ENCODE results near the gene TMEM252.
A peak's percentile ranks its signal among the peaks of the same experiment; 100 is the strongest.

The TMEM252 gene, protein sequence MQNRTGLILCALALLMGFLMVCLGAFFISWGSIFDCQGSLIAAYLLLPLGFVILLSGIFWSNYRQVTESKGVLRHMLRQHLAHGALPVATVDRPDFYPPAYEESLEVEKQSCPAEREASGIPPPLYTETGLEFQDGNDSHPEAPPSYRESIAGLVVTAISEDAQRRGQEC

DNA sequence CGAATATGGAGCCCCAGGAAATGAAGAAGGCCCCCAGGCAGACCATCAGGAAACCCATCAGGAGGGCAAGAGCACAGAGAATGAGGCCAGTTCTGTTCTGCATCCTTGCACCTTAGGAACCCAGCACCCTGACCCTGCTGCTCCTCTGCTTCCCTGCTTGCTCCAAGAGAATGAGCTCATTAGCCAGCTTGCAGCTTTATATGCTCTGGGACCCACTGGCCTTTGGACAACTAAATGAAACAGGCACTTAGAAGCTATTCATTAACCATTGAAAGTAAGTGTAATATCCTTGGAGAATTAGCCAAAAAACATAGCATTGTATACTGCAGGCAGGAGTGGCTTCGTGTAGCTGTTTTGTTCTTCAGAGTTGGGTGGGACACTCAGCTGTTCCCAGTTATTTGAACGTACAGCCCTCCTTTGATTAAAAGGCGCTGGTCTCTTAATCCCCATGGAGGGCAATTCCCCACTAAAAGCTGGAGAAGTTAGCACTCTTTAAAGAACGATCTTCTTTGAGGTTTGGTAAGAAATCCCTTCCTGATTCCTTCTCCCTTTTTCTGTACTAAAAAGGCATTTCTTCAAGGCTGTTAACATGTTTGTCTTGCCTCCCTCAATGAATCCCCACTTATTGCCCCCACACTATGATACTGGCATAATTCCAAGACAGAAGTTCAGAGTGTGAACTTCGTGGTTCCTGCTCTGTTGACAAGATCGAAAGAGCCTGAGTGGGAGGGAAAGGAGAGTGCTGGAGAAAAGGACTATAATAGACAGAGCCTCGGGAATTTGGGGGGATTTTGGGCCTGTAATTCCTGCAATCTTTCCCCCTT is at the start of gene TMEM252:
Gene TMEM252 (minus strand): TSS at position 172 of the 824 bp plus-strand sequence. CDS start 69 bp downstream, at position 103.
- no peaks in the 10 kb centered on the region for H3K9me3 Mint-ChIP-seq
- peak within 1 kb of the TSS; percentile 69 to 88 (median 85) for H3K27ac Mint-ChIP-seq
- H3K4me3 Mint-ChIP-seq = peak within 1 kb of the TSS in 2 of 3 experiments; percentile 11 to 34
- peaks cover 38% of the 10 kb centered on the region for H3K4me1 Mint-ChIP-seq
- H3K27me3 Mint-ChIP-seq (ENCODE audit: low read depth) = peaks cover 16% of the 10 kb centered on the region
- peaks cover 4% of the 10 kb centered on the region for H3K36me3 Mint-ChIP-seq (ENCODE audit: low read depth)
- TF ChIP-seq, protein P1, sequence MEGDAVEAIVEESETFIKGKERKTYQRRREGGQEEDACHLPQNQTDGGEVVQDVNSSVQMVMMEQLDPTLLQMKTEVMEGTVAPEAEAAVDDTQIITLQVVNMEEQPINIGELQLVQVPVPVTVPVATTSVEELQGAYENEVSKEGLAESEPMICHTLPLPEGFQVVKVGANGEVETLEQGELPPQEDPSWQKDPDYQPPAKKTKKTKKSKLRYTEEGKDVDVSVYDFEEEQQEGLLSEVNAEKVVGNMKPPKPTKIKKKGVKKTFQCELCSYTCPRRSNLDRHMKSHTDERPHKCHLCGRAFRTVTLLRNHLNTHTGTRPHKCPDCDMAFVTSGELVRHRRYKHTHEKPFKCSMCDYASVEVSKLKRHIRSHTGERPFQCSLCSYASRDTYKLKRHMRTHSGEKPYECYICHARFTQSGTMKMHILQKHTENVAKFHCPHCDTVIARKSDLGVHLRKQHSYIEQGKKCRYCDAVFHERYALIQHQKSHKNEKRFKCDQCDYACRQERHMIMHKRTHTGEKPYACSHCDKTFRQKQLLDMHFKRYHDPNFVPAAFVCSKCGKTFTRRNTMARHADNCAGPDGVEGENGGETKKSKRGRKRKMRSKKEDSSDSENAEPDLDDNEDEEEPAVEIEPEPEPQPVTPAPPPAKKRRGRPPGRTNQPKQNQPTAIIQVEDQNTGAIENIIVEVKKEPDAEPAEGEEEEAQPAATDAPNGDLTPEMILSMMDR (IDR thresholded peaks at IDR 0.05; ENCODE audit: unreplicated experiment in 3 of 3) = no peak

DNA sequence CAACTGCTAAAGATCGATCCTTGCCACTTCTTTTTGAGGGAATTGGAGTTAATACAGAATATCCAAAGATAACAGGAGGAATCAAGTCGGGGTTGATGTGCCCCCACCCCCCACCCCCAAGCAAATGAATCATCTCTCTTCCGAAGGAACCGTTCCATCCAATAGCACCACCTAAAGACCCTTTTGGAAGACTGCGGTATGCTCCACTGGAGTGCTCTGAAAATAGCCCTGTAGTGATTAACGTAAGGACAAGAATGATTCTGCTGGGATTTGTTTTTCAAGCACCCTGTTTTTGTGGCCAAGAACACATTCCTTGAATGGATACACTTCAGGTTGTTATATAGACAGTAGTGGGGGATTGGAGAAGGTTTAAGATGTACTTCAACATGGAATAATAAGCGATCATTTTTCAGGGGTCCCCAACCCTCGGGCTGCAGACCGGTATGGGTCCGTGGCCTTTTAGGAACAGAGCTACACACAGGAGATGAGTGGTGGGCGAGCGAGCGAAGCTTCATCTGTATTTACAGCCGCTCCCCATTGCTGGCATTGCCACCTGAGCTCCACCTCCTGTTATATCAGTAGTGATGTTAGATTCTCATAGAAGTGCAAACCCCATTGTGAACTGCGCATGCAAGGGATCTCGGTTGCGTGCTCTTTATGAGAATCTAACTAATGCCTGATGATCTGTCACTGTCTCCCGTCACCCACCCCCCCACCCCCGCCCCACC is 44.5 kb upstream of the TMEM252 start:
- Mint-ChIP-seq H3K4me1 (peaks cover 9% of the 10 kb centered on the region), H3K4me3 (no peak overlapping the region), H3K9me3 (peaks cover 16% of the 10 kb centered on the region), H3K36me3 (ENCODE audit: low read depth) (no peaks in the 10 kb centered on the region), H3K27me3 (ENCODE audit: low read depth) (no peaks in the 10 kb centered on the region), H3K27ac (no peak overlapping the region)
- TF ChIP-seq, protein P1 (IDR thresholded peaks at IDR 0.05; ENCODE audit: unreplicated experiment in 3 of 3) = no peak

DNA sequence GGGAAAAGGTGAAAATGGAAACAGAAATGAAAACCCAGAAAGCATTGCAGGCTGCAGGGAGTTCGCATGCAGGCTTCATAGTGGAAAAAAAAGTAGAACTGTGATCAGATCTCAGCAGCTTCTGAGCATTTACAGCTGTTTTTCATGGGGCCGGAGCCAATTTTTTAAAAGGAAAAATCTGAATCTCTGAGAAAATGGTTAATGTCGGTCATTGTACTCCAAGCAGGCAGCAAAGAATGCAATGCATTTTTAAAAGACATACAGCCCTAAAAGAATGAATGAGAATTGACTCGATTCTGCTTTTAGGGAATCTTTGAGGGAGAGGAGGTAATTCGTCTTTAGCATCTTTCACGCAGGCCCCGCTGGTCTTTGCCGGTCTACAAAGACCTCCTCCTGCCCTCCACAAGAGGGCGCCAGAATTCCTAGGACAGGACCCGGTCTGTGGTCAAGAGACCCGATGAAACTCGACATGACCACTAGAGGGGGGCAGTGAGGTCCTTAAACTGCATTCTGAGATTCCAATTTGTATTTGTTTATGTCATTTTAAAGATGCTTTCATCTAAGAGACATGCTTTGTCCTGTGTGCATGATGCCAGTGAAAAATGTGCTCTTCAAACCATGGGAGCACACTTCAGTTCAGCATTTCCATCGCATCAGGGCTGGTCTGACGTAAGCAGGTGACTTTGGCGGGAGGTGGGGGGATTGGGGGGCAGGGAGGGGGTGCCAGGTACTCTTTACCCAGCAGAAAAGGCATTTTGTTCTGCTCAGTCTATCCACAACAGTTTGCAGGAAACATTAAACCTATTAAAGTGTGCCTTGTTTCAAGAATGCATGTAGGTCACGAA is 43.7 kb upstream of the TMEM252 start:
- peak overlapping the region; percentile 44 to 75 (median 56) for H3K4me3 Mint-ChIP-seq
- H3K4me1 Mint-ChIP-seq = peaks cover 9% of the 10 kb centered on the region
- peaks cover 11% of the 10 kb centered on the region for H3K9me3 Mint-ChIP-seq
- H3K27me3 Mint-ChIP-seq (ENCODE audit: low read depth) = no peaks in the 10 kb centered on the region
- H3K27ac Mint-ChIP-seq = peak overlapping the region; percentile 60 to 96 (median 92)
- TF ChIP-seq, protein P1 (IDR thresholded peaks at IDR 0.05; ENCODE audit: unreplicated experiment in 3 of 3) = peak; percentile 98
- H3K36me3 Mint-ChIP-seq (ENCODE audit: low read depth) = no peaks in the 10 kb centered on the region

DNA sequence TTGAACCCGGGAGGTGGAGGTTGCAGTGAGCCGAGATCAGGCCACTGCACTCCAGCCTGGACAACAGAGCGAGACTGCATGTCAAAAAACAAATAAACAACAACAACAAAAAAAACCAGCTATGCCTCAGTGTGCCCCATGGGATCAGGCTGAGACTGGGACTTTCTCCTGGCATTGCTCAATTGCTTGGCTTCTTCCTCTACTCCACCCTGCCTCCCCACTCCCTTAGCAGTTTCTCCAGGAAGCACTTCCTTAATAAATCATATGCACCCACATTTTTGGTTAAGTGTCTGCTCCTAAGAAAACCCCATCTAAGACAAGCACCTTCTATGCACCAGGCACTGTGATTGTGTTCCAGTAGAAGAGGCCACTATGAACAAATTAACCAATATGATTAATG is 41.0 kb upstream of the TMEM252 start:
- TF ChIP-seq, protein P1 (IDR thresholded peaks at IDR 0.05; ENCODE audit: unreplicated experiment in 3 of 3) = no peak
- no peaks in the 10 kb centered on the region for H3K27me3 Mint-ChIP-seq (ENCODE audit: low read depth)
- peak overlapping the region in 2 of 3 experiments; percentile 6 to 36 for H3K27ac Mint-ChIP-seq
- no peaks in the 10 kb centered on the region for H3K36me3 Mint-ChIP-seq (ENCODE audit: low read depth)
- no peaks in the 10 kb centered on the region for H3K9me3 Mint-ChIP-seq
- H3K4me3 Mint-ChIP-seq = no peak overlapping the region
- H3K4me1 Mint-ChIP-seq = peaks cover 14% of the 10 kb centered on the region

DNA sequence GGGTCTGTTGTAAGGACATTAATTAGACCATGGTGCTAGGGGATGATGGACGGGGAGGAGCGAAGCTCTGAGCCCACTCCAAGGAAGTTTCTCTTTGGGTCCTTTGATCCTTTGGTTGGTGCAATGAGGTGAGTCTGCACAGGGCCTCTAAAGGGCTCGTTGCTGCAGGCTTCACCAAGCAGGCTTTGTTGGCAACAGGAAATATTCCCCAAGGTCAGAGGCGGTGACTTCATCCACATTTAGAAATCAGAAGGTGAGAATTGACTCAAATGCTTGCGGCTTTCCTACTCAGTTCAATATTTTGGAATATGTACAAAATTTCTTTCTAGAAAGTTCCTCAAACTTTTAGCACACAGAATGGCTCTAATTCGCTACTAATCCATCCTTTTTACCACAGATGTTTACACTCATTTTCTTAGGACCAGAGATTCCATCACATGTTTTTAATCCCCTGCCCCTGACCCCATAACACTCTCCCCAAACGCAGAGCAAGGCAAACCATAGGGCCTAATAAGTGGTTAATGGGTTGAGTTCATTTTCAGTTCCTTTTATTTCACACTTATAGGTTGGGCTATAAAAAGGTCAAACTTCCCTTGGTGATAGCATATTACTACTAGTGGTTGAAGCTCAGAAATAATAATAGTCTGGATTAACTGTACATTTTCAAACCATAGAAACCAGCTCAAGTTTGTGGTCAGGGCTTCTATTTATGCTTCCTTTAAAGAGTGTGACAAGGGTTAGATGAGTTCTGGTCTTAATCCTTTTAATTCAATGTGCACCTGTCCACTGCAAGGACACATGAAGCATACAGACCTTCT is 37.3 kb upstream of the TMEM252 start:
- no peaks in the 10 kb centered on the region for H3K27me3 Mint-ChIP-seq (ENCODE audit: low read depth)
- peaks cover 6% of the 10 kb centered on the region for H3K4me1 Mint-ChIP-seq
- no peaks in the 10 kb centered on the region for H3K9me3 Mint-ChIP-seq
- peak overlapping the region in 1 of 3 experiments; percentile 23 for H3K27ac Mint-ChIP-seq
- H3K36me3 Mint-ChIP-seq (ENCODE audit: low read depth) = no peaks in the 10 kb centered on the region
- TF ChIP-seq, protein P1 (IDR thresholded peaks at IDR 0.05; ENCODE audit: unreplicated experiment in 3 of 3) = no peak
- H3K4me3 Mint-ChIP-seq = no peak overlapping the region

Measured in nephron (organoid).